Measurements from ENCODE around the gene GSTO2.

GSTO2 gene

DNA sequence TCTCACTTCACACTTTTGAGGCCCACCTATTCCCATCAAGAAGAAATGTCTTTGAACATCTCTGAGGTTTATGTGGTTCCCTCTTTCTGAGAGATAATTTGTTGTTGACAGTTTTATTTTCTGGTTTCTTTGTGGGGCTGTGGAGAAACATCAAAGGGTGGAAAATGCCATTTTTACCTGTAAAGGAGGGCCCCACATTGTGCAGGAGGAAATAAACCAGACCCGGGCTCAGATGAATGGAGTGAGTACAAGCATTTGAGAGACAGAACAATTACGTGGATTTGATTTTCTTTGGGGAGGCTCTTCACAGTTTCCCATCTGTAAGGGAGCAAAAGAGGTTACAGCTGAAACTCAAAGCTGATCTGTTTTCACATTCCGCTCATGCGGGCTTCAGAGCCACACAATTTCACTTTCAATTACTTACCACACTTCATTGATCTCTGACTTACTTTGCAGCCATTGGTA, 39.5 kb downstream of the GSTO2 start:
- DNase-seq (ENCODE audit: low read depth in 3 of 3): no peak

DNA sequence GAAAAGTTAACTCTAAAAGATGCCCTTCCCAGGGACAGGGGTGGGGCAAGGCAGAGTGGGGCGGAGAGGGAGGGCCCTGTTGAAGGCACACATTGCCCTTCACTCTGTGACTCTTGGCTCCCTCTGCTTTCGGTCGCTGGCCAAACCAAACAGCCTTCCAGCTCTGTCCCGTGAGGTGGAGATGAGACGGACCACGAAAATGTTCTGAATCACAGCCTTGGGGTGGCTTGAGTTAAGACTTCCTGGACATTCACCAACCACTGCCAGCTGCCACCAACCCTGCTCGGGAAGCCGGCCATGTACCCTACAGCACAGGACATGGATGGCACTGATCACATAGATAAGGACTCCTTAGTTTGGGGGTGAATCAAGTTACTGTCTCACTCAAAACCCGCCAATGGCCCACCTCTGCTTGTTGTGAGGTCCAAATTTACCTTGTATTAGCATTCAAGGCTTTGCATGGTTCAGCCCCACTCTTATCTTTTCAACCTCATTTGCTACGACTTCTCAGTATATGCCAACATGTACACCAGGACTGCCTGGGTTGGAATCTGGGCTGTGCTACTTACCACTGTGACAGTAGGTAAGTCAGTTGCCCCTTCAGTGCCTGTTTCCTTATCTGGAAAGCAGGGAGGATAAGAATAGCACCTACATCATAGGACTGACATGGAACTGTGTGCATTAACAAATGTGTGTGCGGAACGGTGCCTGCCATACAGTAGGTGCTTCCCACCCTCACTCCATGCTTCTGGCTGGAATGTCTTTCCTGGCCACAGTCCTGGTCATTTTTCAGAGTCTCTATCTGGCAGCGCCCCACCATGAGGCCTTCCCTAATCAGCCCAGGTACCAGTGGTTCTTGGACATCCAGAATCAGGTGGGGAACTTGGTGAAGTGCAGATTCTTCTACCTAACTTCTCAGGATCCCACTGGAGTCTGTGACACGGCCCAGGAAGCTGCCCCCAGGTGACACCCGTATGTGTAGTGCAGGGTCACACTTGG, 41.3 kb downstream of the GSTO2 start:
- DNase-seq (ENCODE audit: low read depth in 3 of 3): no peak

- no peak for DNase-seq (ENCODE audit: low read depth in 3 of 3)
Measured at GRCh38 chr10:104311184-104311720, 42.3 kb downstream of the GSTO2 start.

- DNase-seq (ENCODE audit: low read depth in 3 of 3): no peak
Measured at GRCh38 chr10:104314591-104315485, 45.9 kb downstream of the GSTO2 start.

DNA sequence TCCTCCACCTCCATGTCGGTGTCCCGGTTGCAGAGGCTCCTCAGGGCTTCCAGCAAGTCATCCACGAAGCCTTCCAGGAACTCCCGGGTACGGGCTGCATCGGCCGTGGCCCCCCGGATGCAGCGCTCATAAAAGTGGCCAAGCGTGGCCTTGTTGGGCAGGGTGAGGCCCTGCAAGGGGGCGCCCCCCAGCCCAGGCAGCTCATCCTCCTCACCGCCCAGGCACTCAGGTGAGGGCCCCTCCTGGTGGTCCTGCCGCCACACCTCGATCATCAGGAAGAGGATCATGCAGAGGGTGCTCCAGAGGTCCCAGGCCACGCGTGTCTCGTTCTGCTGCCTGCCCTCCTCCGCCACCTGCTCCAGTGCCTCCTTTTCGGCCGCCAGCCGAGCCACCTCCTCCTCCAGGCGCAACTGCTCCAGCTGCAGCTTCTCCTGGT, 46.5 kb downstream of the GSTO2 start:
- DNase-seq (ENCODE audit: low read depth in 3 of 3): no peak

DNA sequence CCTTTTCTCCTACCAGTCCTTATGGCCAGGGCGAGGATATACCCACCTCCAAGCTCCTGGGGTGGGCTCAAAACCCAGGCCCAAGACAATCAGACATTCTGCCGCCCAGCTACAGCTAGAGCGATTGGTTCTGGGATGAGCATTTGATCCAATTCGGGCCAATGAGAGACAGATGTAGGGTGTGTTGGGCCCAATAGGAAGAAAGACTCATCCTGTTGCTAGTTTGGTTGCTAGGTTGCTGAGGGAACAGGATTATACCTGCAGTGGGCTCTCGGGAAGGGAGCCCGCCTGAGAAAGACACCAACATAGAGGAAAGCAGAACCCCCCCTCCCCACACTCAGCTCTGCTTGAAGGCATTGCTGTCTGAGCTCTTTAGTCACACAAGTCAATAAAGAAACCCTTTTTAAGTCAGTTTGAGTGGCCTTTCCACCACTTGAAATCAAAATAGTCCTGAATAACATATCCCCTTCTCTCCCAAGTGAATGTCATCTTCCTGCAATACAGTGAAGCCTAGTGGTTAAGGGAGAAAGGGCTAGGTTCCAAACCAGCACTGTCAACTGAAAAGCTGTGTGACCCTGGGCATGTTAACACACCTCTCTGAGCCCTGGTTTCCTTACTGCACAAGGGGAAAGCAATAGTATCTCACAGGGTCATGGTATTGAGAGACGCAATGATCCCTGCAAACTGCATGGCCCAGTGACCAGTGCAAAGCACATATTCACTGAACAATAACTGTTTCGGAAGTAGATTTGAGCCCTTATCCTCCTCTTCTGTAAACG, 47.5 kb downstream of the GSTO2 start:
- DNase-seq (ENCODE audit: low read depth in 3 of 3): no peak

DNA sequence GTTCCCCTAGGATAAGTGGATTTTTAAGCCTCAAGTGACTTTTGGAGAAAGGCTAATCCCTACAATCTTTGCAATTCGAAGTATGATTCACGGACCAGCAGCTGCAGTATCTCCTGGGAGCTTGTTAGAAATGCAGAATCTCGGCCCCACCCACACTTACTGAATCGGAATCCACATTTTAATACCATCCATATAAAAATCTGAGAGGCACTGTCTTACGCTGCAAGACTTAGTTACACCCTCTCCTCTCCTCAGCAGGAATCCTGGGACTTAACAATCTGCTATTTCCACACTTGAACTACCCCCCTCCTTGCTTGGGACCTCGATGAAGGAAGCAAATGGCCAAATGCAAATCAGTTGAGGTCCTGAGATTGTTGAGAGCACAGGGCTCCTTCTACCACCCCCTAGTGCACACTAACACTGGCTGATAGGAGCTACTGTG, 48.3 kb downstream of the GSTO2 start:
- DNase-seq (ENCODE audit: low read depth in 3 of 3): no peak

DNA sequence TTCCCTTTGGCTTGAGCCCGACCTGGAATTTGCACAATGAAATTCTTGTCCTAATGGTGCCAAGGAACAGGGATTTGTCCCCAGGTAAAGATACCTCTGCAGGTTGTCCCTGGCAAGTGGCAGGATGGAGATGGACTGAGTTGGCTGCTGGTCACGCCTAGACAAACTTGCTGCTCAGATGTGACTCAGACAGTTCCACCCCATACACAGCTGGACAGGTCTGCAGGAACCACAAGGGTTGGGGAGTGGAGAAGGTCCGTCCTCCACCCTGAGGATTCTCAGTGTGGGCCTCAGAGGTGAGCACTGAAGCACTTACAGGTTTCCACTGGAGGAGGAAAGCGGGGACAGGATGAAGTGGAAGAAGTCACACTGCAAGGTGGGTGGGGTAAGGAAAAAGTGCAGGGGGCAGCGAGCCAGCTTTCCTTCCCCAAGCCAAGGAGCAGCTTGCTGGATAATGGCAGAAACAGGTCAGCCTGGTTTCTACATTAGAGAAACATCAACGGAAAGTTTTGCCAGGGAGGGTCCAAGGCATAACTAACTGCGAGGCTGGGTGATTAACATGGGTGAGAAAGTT, 48.8 kb downstream of the GSTO2 start:
- DNase-seq (ENCODE audit: low read depth in 3 of 3): no peak

DNA sequence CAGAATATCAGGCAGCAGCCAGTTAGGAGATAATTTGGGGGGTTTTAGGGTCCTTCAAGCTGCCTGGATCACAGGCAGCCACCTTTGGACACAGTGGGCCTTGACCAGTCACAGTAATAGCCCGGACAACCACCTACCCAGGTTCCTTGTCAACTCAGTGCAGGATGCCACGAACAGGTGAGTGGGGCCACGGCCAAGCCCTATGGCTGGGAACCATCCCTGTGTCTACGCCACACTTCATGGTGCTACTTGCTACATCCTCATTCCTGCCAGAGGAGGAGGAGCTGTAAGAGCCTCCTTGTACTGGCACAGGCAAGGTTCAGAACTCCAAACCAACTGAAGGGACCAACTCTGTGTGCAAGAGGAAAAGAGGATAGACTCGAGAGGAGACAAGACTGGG, 49.3 kb downstream of the GSTO2 start:
- no peak for DNase-seq (ENCODE audit: low read depth in 3 of 3)

DNA sequence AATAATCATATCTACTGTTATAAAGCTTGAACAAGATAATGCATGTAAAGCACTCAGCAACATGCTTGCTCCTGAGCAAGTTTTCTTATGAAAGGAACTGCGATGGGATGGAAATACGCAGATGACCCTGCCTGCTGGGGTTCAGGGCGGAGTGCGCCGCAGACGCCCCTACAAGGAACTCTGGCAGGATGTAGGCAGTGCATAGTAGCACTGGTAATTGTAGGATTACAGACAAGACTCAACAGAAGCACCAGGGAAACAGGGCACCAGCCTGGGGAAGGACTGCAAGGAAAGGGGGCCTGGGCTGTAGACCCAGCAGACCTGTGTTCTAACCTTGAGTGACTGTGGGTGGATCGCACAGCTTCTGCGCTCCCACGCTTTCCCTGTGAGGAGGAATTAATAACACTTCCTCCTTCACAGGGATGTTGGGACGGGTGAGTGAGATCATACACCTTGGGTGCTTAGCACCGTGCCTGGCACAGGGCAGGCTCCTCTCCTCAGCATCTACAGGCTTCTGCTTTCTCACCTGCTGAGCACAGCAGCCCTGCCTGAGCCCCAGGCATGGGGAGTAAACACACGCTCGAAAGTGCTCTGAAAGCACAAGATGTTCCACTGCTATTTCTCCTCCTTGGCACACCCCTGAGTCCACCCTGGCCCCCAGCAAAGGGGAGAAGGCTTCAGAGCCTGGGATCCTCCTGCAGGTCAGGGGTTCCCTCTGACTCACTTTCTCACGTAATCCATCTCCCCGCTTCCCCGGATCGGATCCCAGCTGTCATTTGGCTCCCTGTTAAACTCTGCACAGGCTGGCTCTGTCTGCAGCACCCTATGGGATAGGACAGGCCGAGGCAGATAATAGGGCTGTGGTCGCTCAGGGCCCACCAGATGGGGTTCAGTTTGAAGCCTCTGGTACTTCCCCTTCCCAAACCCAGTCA, 50.1 kb downstream of the GSTO2 start:
- no peak for DNase-seq (ENCODE audit: low read depth in 3 of 3)

- no peak for DNase-seq (ENCODE audit: low read depth in 3 of 3)
Measured at GRCh38 chr10:104321226-104321625, 52.2 kb downstream of the GSTO2 start.

GRCh38 chr10:104321725-104322415, 52.9 kb downstream of the GSTO2 start:
- no peak for DNase-seq (ENCODE audit: low read depth in 3 of 3)

DNA sequence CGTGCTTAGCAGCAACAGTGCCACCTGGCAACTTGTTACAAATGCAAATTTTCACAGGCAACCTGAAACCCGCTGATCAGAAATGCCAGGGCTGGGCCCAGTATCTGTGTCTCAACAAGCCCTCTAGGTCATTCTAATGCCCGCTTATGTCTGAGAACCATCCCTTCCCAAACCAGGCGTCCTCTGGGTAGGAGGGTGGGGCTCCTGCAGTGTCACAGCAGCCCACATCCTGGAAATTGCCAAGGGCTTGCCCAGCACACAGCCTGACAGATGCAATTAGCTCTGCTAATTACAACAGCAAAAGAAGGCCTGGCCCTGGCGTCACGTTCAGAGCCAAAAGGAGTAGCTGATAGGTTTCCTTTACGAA, 53.4 kb downstream of the GSTO2 start:
- DNase-seq (ENCODE audit: low read depth in 3 of 3): no peak

DNA sequence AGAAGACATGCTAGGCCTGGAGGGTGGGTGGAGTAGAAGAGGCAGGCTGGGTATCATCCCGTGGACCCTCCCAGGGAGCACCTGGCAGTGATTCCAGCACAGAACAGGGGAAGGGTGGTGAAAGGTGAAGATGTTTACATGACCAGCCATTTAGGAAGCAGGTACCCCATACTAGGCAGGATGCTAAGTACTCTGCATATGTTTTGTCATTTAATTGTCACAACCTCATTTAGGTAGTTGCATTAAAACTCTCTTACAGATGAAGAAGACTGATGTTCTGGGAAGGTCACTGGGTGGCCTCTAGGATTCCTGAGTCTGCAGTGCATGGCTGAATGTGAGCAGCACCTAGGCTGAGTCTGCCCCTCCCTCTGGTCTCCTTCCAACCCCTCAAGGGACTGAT, 54.1 kb downstream of the GSTO2 start:
- DNase-seq (ENCODE audit: low read depth in 3 of 3): no peak

GRCh38 chr10:104323760-104324201, 54.8 kb downstream of the GSTO2 start:
- DNase-seq (ENCODE audit: low read depth in 3 of 3): no peak

GRCh38 chr10:104324221-104324686, 55.3 kb downstream of the GSTO2 start:
- no peak for DNase-seq (ENCODE audit: low read depth in 3 of 3)

DNA sequence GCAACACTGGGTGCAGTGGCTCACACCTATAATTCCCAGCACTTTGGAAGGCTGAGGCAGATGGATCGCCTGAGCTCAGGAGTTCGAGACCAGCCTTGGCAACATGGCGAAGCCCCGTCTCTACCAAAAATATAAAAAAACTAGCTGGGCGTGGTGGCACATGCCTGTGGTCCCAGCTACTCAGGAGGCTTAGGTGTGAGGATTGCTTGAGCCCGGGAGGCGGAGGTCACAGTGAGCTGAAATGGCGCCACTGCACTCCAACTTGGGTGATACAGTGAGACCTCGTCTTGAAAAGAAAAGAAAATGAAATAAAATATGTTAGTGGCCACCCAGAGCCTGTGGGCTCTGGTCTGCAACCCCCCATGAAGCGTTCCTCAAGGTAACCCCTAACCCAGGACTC, 55.9 kb downstream of the GSTO2 start:
- no peak for DNase-seq (ENCODE audit: low read depth in 3 of 3)

GRCh38 chr10:104325436-104326435, 56.8 kb downstream of the GSTO2 start:
- no peak for DNase-seq (ENCODE audit: low read depth in 3 of 3)
